Thymus (tissue), 11 donors: ENCODE measurements around the gene CLIC4. TPM values are rescaled to one million over a fixed set of nuclear protein-coding genes. Genes with fewer than 3 reads are reported as not detected.

ENCODE experiments used
- DNase-seq, 9 donors: peaks; one replicate each; pipeline ENCODE4 v3.0.0-alpha.2; 2013; ENCODE audit warnings: low spot score in 9 of 9, low read depth in 6 of 9, missing footprints in 1 of 9
- H3K27ac ChIP-seq, 2 donors: one replicate each; pipeline ENCODE4 v1.5.1; 2013; ENCODE audit warnings: control low read depth in 1 of 2, low read depth in 1 of 2, low read length in 1 of 2, mild to moderate bottlenecking in 1 of 2, moderate library complexity in 1 of 2
- H3K27me3 ChIP-seq, 2 donors: one replicate each; pipeline ENCODE4 v1.5.1; 2013; ENCODE audit warnings: low read length in 1 of 2; ENCODE audit not compliant: control insufficient read depth in 2 of 2, insufficient read depth in 1 of 2
- H3K36me3 ChIP-seq, 2 donors: one replicate each; pipeline ENCODE4 v1.5.1; 2013; ENCODE audit warnings: low read length in 1 of 2, mild to moderate bottlenecking in 1 of 2, moderate library complexity in 1 of 2; ENCODE audit not compliant: control insufficient read depth in 2 of 2, insufficient read depth in 2 of 2
- H3K4me1 ChIP-seq, 2 donors: one replicate each; pipeline ENCODE4 v1.5.1; 2013; ENCODE audit warnings: low read length in 2 of 2; ENCODE audit not compliant: control insufficient read depth in 2 of 2, insufficient read depth in 2 of 2
- H3K4me3 ChIP-seq, 2 donors: one replicate each; pipeline ENCODE4 v1.5.1; 2013; ENCODE audit warnings: low read length in 2 of 2, control low read depth in 1 of 2, mild to moderate bottlenecking in 1 of 2
- H3K9me3 ChIP-seq, 2 donors: one replicate each; pipeline ENCODE4 v1.5.1; 2013; ENCODE audit warnings: low read length in 1 of 2, mild to moderate bottlenecking in 1 of 2; ENCODE audit not compliant: control insufficient read depth in 2 of 2, insufficient read depth in 1 of 2
- WGBS: extraction: QIAGEN DNeasy Blood & Tissue Kit; methylation state at CpG from one replicate; pipeline ENCODE4 v1.1.7; 2013; 5-methylcytosine and 5-hydroxymethylcytosine counted together
- polyA plus RNA-seq: library from polyadenylated mRNA; stranded (reverse); fragments of 200-250 nt; gene quantifications from one replicate; pipeline ENCODE4 v1.2.3, GENCODE V29; 2013
- total RNA-seq: library from RNA; stranded (reverse); fragments of 120-200 nt; gene quantifications from one replicate; pipeline ENCODE4 v1.2.4, GENCODE V29; 2013
- donor health status: healthy.

The CLIC4 gene
- total and polyA plus RNA-seq, 2 donors: 29.9 to 96.5 TPM

GRCh38 chr1:24828887-24829192 lies 83.6 kb downstream of the CLIC4 start:
- Histone ChIP-seq H3K4me1 (no peaks in the 10 kb centered on the region), H3K27me3 (no peaks in the 10 kb centered on the region), H3K4me3 (no peak overlapping the region), H3K36me3 (no peaks in the 10 kb centered on the region), H3K9me3 (no peaks in the 10 kb centered on the region), H3K27ac (no peak overlapping the region)
- DNase-seq: no peak
- WGBS: 95% methylated on average over 2 of the region's 2 CpGs

DNA sequence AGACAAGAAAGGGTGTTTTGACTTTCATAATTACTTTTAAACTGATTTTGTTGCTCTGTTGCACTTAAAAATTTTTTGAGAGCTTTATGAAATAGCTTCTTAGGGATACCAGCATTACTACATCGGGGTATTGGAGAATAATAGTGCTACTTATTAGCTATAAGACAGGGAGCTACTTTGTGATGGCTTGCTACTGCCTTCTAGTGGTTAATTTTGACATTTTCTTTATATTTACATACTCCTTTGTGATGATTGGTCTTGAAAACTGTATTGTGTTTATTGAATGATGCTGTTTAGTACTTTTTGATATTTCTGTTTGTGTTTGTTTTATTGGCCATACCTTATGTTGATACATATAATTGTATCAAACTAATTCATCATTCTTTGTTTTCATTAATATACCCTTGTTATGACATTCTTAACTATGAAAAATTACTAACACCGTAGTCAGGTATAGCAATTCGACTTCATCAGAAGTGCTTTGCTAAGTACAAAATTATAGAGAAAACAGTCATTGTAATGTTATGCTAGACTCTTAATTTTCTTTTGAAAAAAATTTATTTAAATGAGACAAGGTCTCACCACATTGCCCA lies 85.5 kb downstream of the CLIC4 start:
- WGBS: 65% methylated on average over 3 of the region's 3 CpGs
- Histone ChIP-seq H3K4me1 (no peaks in the 10 kb centered on the region), H3K27me3 (no peaks in the 10 kb centered on the region), H3K9me3 (no peaks in the 10 kb centered on the region), H3K27ac (no peak overlapping the region), H3K4me3 (no peak overlapping the region), H3K36me3 (no peaks in the 10 kb centered on the region)
- DNase-seq: peak in 6 of 9 donors; percentile 16 to 69 (median 50)

DNA sequence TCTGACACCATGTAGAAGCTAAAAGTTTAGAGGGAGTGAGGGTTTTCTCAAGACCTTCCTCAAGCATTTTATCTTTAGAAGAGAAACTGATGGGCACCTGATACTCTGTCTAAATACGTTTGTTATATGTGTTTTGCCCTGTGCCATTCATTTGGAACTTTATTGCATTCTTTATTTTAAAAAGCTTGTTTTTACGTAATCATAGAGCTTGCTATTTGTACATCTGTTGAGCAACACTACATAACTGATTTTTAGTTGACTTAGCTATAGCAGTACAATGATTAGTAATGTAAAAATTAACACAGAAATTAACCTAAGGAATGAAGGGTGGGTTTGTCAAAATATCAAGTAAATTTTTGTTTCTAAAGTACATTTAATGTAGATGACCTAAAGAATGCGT lies 96.3 kb downstream of the CLIC4 start:
- no peak overlapping the region for H3K27ac ChIP-seq
- 99% methylated on average over 3 of the region's 3 CpGs for WGBS

GRCh38 chr1:24846671-24847070 lies 101.4 kb downstream of the CLIC4 start:
- Histone ChIP-seq H3K36me3 (no peaks in the 10 kb centered on the region), H3K27me3 (peaks cover 2 to 23% of the 10 kb centered on the region in 2 donors), H3K4me1 (peaks cover 7 to 25% of the 10 kb centered on the region in 2 donors), H3K9me3 (no peaks in the 10 kb centered on the region), H3K27ac (no peak overlapping the region), H3K4me3 (no peak overlapping the region)
- DNase-seq: no peak
- 88% methylated on average over 4 of the region's 4 CpGs for WGBS

More for the DNA sequence above, 96.3 kb downstream of the CLIC4 start:
- Histone ChIP-seq H3K4me3 (no peak overlapping the region), H3K36me3 (peaks cover 0 to 2% of the 10 kb centered on the region in 2 donors), H3K9me3 (no peaks in the 10 kb centered on the region), H3K4me1 (no peaks in the 10 kb centered on the region), H3K27me3 (no peaks in the 10 kb centered on the region)
- DNase-seq: no peak

GRCh38 chr1:24847995-24848881 lies 103.0 kb downstream of the CLIC4 start:
- Histone ChIP-seq H3K4me1 (peaks cover 7 to 25% of the 10 kb centered on the region in 2 donors), H3K9me3 (no peaks in the 10 kb centered on the region), H3K36me3 (no peaks in the 10 kb centered on the region), H3K4me3 (peak overlapping the region; percentile 41), H3K27ac (peak overlapping the region in 1 of 2 donors; percentile 10), H3K27me3 (peaks cover 2 to 23% of the 10 kb centered on the region in 2 donors)
- WGBS: under 1% methylated on average over 89 of the region's 89 CpGs
- peak; percentile 57 to 90 (median 72) for DNase-seq

- Histone ChIP-seq H3K27me3 (peaks cover 2 to 23% of the 10 kb centered on the region in 2 donors), H3K4me3 (no peak overlapping the region), H3K36me3 (no peaks in the 10 kb centered on the region), H3K27ac (no peak overlapping the region), H3K4me1 (peaks cover 7 to 25% of the 10 kb centered on the region in 2 donors), H3K9me3 (no peaks in the 10 kb centered on the region)
- peak in 1 of 9 donors; percentile 46 for DNase-seq
- WGBS: 46% methylated on average over 9 of the region's 9 CpGs
Measured at GRCh38 chr1:24849672-24850295, 104.5 kb downstream of the CLIC4 start.

DNA sequence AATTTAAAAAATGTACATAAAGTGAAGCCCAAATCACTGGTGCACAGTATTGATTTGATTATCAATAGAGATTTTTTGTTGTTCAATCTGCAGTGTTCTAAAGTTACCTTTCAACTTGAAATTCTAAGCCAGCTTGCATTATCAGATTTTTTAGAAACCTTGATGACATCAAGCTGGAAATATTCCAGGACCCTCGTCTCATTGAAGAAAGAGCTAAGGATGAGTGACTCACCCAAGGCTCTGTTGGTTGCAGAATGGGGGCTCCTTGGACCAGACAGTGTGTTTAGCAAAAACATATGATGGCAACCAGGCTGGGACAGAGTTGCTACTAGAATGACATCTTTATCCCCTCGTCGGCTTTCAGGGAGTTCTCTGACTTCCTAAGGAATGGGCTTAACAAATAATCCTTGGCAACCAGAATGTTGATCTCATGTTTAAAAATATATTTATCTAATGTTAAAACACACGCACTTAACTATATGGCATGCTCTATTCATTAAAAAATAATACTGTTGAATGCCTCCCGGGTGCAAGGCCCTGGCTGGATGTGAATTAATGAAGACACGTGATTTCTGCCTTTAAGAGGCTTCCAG lies 105.2 kb downstream of the CLIC4 start:
- Histone ChIP-seq H3K27ac (no peak overlapping the region), H3K36me3 (no peaks in the 10 kb centered on the region), H3K4me3 (no peak overlapping the region), H3K27me3 (peaks cover 2 to 23% of the 10 kb centered on the region in 2 donors), H3K4me1 (peaks cover 7 to 25% of the 10 kb centered on the region in 2 donors), H3K9me3 (no peaks in the 10 kb centered on the region)
- DNase-seq: no peak
- 91% methylated on average over 6 of the region's 6 CpGs for WGBS

GRCh38 chr1:24853649-24854048 lies 108.4 kb downstream of the CLIC4 start:
- H3K4me3 ChIP-seq: no peak overlapping the region
- peaks cover 2 to 12% of the 10 kb centered on the region in 2 donors for H3K27me3 ChIP-seq
- no peaks in the 10 kb centered on the region for H3K36me3 ChIP-seq
- no peaks in the 10 kb centered on the region for H3K9me3 ChIP-seq
- 89% methylated on average over 6 of the region's 6 CpGs for WGBS
- H3K4me1 ChIP-seq: peaks cover 2 to 11% of the 10 kb centered on the region in 2 donors
- H3K27ac ChIP-seq: no peak overlapping the region
- no peak for DNase-seq

DNA sequence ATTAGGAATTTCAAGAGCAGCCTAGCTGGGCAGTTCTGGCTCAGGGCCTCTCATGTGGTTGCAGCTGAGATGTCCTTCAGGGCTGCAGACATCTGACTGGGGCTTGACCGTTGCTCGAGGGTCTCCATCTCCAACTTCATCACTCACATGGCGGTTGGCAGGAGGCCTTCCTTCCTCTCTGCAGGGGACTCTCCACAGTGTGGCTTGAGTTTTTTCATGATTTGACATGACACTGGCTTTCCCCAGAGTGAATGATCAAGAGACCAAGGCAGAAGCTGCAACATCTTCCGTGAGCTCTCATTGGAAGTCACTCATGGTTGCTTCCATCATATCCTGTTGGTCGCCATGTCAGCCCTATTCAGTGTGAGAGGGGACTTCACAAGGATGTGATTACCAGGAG lies 110.2 kb downstream of the CLIC4 start:
- Histone ChIP-seq H3K9me3 (no peaks in the 10 kb centered on the region), H3K36me3 (no peaks in the 10 kb centered on the region), H3K4me3 (no peak overlapping the region), H3K27me3 (no peaks in the 10 kb centered on the region), H3K27ac (no peak overlapping the region), H3K4me1 (no peaks in the 10 kb centered on the region)
- DNase-seq: no peak
- WGBS: 72% methylated on average over 5 of the region's 5 CpGs
